ENCODE results near the gene PTGES. TPM values are rescaled to one million over a fixed set of nuclear protein-coding genes. Genes with fewer than 3 reads are reported as not detected.
"Not testable (repeated sequence)": the region's sequence is repeated elsewhere in the genome, so short reads cannot be mapped to it uniquely, and the experiment has no call there.

PTGES gene
- total RNA-seq, 6 donors from 2014 or later, result 0.76 to 4.2 (median 2.5) TPM

DNA sequence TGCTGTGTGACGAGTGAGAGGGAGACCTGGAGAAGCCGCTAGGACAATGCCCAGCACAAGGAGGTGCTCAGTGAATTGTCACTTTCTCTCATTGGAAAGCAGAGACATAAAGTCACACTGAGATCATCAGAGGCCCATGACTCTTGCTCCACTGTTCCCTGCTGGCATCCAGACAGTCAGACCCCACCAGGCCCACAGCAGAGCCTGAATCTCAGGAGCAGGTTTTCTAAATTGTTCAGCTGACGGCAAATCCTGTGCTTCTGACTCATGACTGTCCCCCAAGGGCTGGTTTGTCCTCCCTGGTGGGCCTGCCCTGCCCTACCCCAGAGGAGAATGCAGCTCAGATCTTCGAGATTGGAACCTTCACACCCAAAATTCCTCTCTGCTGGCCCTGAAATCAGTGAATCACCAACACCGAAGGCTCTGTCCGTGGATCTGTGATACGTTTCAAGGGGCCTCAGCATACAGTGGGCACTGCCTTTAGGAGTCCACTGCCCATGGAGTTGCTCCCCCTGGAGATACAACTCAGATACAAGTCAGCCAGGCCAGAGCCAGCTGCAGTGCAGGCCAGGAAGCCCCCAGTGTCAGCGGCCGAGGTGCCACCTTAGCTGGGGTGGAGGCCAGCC lies 2.7 kb downstream of the PTGES start:
- H3K27me3 ChIP-seq, result no peaks in the 10 kb centered on the region
- H3K36me3 ChIP-seq, result no peaks in the 10 kb centered on the region
- H3K9me3 ChIP-seq, result no peaks in the 10 kb centered on the region
- no peak overlapping the region for H3K4me3 ChIP-seq
- ATAC-seq (ENCODE audit: low FRiP score in 2 of 2) (no peak), DNase-seq (no peak)
- H3K4me1 ChIP-seq, result peaks cover 16 to 18% (median 17%) of the 10 kb centered on the region in 4 donors
- no peak overlapping the region for H3K27ac ChIP-seq
- 92 to 93% methylated on average over 8 to 9 of the region's 9 CpGs for WGBS, 2 donors
- TF ChIP-seq EP300 (IDR thresholded peaks at IDR 0.05) (no peak), POLR2A (IDR thresholded peaks at IDR 0.05) (no peak)
- TF ChIP-seq, protein P1, sequence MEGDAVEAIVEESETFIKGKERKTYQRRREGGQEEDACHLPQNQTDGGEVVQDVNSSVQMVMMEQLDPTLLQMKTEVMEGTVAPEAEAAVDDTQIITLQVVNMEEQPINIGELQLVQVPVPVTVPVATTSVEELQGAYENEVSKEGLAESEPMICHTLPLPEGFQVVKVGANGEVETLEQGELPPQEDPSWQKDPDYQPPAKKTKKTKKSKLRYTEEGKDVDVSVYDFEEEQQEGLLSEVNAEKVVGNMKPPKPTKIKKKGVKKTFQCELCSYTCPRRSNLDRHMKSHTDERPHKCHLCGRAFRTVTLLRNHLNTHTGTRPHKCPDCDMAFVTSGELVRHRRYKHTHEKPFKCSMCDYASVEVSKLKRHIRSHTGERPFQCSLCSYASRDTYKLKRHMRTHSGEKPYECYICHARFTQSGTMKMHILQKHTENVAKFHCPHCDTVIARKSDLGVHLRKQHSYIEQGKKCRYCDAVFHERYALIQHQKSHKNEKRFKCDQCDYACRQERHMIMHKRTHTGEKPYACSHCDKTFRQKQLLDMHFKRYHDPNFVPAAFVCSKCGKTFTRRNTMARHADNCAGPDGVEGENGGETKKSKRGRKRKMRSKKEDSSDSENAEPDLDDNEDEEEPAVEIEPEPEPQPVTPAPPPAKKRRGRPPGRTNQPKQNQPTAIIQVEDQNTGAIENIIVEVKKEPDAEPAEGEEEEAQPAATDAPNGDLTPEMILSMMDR (IDR thresholded peaks at IDR 0.05), result no peak

DNA sequence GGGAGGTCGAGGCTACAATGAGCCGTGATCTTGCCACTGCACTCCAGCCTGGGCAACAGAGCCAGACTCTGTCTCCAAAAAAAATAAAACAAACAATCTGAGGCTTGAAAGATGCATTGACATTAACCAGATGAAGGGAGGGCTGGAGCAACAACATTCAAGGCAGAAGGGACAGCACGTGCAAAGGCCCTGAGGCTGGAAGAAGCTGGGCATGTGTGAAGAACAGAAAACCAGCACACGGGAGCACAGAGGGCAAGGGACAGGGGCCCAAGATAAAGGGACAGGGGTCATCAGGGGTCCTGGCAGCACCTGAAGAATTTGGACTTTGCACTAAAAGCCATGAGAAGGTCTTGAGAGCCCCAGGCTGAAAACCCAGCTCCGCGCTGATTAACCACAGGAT lies 3.3 kb downstream of the PTGES start:
- TF ChIP-seq POLR2A (IDR thresholded peaks at IDR 0.05), result no peak
- no peak for TF ChIP-seq EP300 (IDR thresholded peaks at IDR 0.05)
- TF ChIP-seq, protein P1 (IDR thresholded peaks at IDR 0.05), result no peak
- TF ChIP-seq POLR2AphosphoS5 (IDR thresholded peaks at IDR 0.05), result no peak
- Histone ChIP-seq H3K9me3 (no peaks in the 10 kb centered on the region), H3K4me1 (peaks cover 16 to 18% (median 17%) of the 10 kb centered on the region in 4 donors), H3K4me3 (no peak overlapping the region), H3K27ac (no peak overlapping the region), H3K27me3 (no peaks in the 10 kb centered on the region), H3K36me3 (no peaks in the 10 kb centered on the region)
- 85 to 96% methylated on average over 6 of the region's 6 CpGs for WGBS, 2 donors
- DNase-seq (no peak), ATAC-seq (ENCODE audit: low FRiP score in 2 of 2) (no peak)

DNA sequence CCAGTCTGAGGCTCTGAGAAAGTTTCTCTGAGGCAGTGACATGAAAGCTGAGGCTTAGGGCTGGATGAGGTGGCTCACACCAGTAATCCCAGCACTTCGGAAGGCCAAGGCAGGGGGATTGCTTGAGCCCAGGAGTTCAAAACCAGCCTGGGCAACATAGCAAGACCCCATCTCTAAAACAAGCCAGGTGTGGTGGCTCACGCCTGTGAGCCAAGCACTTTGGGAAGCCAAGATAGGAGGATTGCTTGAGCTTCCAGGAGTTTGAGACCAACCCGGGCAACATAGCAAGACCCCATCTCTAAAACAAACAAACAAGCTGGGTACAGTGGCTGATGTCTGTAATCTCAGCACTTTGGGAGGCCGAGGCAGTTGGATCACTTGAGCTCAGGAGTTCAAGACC lies 3.8 kb downstream of the PTGES start:
- H3K4me3 ChIP-seq, DNase-seq: not testable (repeated sequence)
- 80 to 92% methylated on average over 4 of the region's 4 CpGs for WGBS, 2 donors

GRCh38 chr9:129748249-129748648 lies 4.6 kb downstream of the PTGES start:
- no peaks in the 10 kb centered on the region for H3K27me3 ChIP-seq
- TF ChIP-seq EP300 (IDR thresholded peaks at IDR 0.05), result no peak
- no peak for TF ChIP-seq POLR2AphosphoS5 (IDR thresholded peaks at IDR 0.05)
- no peak for TF ChIP-seq POLR2A (IDR thresholded peaks at IDR 0.05)
- DNase-seq (no peak), ATAC-seq (ENCODE audit: low FRiP score in 2 of 2) (no peak)
- H3K27ac ChIP-seq, result no peak overlapping the region
- H3K4me3 ChIP-seq, result no peak overlapping the region
- no peaks in the 10 kb centered on the region for H3K9me3 ChIP-seq
- H3K36me3 ChIP-seq, result no peaks in the 10 kb centered on the region
- H3K4me1 ChIP-seq, result peaks cover 14 to 17% (median 16%) of the 10 kb centered on the region in 4 donors
- 76 to 90% methylated on average over 4 to 5 of the region's 5 CpGs for WGBS, 2 donors

More for the DNA sequence above, 3.8 kb downstream of the PTGES start:
- ATAC-seq (ENCODE audit: low FRiP score in 2 of 2); H3K36me3 ChIP-seq; H3K27ac ChIP-seq; H3K9me3 ChIP-seq; H3K27me3 ChIP-seq: not testable (repeated sequence)
- peaks cover 16 to 18% (median 17%) of the 10 kb centered on the region in 4 donors for H3K4me1 ChIP-seq

DNA sequence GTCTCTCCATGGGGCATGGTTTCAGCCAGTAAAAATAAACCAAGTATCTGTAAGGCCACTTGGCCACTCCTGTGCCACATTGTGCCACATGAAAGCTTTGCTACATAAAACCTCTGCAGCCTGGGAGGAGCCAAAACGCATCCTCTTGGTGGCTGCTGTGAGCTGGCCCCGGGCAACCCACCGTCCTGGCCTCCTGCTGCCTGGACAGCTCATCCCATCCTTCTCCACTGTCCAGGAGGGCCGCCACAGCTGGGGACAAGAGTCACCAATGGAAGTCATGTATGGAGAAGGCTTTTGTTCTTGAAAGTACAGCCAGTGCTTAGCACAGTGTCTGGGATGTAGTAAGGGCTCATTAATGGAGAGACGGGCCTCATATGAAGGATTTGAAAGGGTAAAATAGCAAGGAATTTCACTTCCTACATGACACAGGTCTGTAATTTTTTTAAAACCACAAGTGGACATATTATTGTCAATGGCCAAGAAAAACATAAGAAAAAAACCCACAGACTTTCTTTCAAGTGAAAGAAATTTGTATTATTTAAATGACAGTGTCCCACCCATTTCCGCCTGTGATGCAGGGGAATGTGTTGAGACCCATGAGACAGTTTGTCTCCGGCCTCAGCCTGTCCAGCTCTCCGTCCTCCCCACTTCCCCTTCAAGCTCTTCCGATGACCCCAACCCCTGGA lies 6.6 kb downstream of the PTGES start:
- no peak overlapping the region for H3K4me3 ChIP-seq
- H3K27me3 ChIP-seq, result no peaks in the 10 kb centered on the region
- 69 to 78% methylated on average over 8 to 9 of the region's 9 CpGs for WGBS, 2 donors
- ATAC-seq (ENCODE audit: low FRiP score in 2 of 2) (no peak), DNase-seq (no peak)
- H3K27ac ChIP-seq, result no peak overlapping the region
- no peaks in the 10 kb centered on the region for H3K36me3 ChIP-seq
- TF ChIP-seq EP300 (IDR thresholded peaks at IDR 0.05) (no peak), POLR2AphosphoS5 (IDR thresholded peaks at IDR 0.05) (no peak), POLR2A (IDR thresholded peaks at IDR 0.05) (no peak)
- TF ChIP-seq, protein P1 (IDR thresholded peaks at IDR 0.05), result no peak
- H3K9me3 ChIP-seq, result no peaks in the 10 kb centered on the region
- no peaks in the 10 kb centered on the region for H3K4me1 ChIP-seq
